CD4-positive, alpha-beta T cell treated with Interleukin-1 beta for 1 hour (primary cell): ENCODE results near the gene HABP4.
"Not testable (repeated sequence)": the region's sequence is repeated elsewhere in the genome, so short reads cannot be mapped to it uniquely, and the experiment has no call there.

Experiments used
- DNase-seq, 2 donors: peaks; one replicate each; pipeline ENCODE4 v3.0.0-alpha.2; 2020 to 2022

HABP4 gene

GRCh38 chr9:96500696-96501632, 51.0 kb downstream of the HABP4 start:
- no peak for DNase-seq

DNA sequence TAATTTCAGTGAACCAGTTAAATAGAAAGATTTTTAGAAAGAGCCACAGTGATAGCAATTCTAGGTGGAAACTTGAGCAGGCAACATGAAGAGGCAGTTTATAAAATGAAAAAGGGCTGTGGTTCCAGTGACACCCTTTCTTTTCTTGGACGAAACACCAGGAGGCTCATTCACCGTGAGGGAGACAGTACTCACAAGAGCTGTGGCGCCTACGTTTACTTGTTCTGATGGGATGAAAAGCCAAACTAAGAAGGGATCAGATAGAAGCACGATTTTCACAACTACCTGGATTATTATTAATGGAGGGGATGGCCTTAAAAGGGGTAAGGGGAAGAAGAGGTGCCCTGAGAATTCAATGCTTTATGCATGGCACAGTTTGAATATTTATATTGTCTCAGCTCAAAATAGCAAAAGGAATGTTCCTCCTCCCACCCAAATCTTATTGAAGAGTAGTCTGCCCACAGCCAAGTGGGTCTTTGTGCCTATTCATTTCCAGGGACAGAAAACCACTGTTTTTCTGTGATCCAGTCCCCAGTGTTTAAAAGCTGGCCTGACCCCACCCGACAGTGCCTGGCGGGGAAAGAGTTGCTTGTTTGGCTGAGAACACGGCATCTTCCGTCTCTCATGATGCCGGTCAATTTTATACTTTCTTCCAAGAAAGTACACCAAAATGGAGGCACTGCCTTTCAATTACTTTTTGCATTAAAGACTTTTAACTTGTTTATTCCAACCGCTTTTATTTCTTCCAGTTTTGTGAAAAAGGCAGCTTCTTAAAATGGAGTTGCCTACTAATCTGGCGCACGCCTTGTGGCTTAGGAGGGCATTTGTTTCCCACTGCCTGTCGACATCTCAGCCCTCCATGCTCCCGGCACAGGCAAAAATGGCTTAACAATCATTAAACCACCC, 51.9 kb downstream of the HABP4 start:
- no peak for DNase-seq

DNA sequence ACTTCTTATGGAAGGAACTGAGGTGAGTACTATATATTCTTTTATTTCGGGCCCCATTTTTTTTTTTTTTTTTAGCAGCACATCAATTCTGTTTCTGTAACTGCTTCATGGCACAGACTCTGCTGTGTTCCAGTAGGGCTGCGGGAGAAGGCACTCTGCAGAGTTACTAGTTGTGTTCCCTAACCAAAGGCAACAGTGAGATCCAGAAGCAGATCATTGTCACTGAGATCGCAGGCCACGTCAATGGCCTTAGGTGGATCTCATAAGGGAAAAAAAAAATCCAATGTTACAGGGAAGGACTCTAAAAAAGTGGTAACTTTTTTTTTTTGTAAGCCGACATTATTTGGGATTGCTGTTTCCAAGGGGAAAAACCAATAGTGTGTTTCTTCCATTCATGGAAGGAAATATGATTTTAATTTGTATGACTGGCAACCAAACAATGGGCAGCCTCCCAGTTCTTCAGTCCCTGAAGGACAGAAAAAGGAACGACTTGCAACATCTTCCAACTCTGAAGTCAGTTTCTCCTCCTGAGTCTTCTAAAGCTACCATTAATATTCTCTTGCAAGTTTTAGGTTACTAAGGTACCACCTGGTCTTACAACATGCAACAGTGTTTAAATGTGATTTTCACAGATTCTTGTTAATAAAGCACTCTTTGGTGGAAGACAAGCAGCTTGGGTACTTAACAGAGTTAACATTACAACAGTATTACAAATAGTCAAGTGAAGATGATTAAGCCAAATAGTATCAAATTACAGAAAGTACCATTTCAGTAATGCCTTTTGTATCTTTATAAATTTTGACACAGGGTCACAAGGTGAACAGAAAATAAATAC, 52.8 kb downstream of the HABP4 start:
- no peak for DNase-seq

DNA sequence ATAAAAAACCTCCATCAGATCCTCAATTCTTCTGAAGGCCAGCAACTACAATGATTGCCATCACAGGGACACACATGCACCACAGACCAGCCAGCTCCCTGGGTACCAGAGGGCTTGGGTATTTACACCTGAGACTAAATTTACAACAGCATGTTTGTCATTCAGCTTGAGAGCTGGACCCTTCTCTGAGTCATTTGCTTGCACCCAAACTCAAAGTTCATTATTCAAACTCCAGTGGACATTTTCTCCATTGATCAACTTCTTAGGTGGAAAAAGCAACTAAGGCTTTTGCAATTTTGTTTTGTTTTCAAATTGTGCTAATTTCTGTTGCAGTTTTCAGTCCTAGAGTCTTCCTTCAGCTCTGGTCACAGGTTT, 53.4 kb downstream of the HABP4 start:
- not testable (repeated sequence) for DNase-seq

DNA sequence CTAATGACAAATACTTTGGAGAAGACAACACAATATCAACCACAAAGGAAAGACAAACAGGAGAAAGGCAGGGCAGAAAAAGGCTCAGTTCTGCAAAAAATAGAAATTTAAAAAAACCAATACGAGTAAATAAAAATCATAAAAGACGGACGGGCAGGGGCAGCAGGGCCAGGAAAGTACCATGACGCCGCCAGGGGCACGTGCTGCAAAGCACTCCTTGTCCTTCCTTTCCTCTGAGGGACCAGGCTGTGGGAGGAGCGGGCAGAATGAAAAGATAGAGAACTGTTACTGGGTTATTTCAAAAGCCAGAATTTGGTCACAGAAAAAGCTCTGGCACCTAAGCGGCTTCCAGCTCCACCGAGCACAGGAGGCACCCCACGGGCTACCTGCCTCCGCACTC, 53.9 kb downstream of the HABP4 start:
- DNase-seq, result no peak

DNA sequence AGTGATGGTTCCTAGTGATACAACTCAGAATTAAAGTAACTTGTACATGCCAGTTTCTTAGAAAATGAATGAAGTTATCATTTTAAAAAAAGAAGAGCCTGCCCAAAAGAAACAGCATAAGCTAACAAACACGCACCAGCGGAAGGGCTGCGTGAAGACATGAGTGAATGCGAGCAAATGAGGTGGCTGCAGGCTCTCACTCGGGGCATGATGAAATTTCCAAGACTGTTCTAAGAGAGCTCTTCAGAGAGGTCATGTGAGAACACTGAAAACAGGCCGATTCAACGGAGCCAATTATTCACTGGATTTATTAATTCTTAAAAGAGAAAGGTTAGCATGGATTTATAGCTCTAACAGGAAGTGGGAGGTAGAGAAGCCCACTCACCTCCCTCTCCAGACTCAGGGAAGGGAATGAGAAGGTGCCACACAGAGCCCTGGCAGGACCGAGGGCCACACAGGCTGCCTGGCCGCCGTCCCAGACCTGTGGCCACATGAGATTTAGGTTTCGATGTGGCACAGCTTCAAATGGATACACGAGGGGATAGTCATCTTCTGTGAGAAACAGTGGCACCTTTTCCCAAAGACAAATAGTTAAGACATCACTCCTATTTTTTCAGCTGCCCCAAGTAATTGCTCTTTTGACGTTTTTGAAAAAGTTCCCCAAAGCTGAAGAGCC, 55.5 kb downstream of the HABP4 start:
- DNase-seq, result no peak

DNA sequence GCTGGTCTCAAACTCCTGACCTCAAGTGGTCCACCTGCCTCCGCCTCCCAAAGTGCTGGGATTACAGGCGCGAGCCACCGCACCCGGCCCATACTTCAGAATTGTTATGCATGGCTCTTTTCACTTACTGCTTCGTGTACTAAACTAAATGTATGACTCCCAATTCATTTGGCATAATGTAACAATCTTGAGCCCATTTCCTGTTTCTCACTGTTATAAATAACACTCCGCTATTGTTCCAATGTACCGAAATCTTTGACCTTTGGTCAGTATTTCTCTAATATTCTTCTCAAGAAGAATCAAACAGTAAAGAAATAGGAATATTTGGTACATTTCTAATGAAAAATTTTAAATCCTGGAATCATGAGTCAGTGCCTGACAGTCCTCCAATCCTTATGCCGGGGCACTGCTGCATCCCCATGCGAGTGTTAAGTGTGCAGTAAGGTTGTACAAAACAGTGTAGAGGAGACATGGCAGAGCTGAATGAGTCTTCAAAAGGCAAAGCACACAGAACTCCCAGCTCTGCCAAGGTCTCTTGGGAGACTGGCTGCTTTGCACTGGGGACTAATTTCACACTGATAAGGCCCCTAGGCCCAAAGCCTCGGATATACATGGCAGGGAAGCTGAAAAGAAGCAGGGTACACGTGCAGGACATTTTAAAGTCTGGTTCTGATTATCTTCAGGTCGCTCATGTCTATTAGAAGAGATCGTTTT, 58.4 kb downstream of the HABP4 start:
- no peak for DNase-seq

DNA sequence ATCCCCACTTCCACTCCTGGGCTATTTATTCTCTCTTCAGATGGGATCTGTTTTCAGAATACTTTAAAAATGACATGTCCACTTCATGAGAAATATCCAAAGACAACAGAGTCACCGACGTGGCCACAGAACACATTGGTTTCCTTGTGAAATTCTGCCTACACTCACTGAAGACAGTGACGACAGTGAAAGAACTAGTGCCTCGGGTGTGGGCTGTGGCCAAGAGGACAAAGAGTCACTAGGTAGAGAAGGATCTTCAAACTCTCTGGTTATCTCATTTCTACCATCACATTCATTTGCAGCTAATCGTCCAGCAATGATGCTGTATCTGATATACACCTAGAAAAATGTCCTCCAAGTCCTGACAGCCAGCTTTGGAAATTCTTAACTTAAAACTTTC, 59.1 kb downstream of the HABP4 start:
- no peak for DNase-seq

DNA sequence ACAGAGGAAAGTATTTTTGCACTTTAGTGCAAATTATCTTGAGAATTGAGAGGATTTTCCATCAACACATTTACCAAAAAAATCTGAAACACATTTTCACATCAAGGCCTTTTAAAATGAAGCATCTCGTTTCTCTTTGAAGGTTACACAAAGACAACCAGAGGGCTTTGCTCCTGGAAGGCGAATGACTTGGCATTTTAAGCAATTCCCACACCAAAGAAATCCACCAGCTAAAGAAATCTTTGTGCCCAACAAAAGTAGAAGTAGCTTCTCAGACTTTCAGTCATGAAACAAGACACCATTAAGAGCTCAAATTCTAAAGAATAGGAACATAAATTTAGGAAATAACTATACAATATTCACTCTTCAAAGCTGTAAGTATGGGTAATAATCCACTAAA, 59.9 kb downstream of the HABP4 start:
- DNase-seq, result no peak

GRCh38 chr9:96510258-96510657, 60.3 kb downstream of the HABP4 start:
- DNase-seq, result no peak

DNA sequence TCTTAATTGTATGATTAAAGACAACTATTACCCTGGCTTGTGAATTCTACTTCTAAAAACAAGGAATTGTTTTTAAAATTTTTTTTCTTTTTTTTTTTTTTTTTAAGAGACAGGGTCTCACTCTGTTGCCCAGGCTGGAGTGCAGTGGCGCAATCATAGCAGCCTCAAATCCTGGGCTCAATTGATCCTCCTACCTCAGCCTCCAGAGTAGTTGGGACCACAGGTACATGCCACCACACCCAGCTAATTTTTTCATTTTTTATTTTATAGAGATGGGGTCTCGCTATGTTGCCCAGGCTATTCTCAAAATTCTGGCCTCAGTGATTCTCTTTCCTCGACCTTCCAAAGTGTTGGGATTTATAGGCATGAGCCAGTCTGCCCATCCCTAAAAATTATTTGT, 62.3 kb downstream of the HABP4 start:
- DNase-seq, result no peak

- DNase-seq, result no peak
These were observed 63.7 kb downstream of the HABP4 start for GRCh38 chr9:96513622-96514021.

DNA sequence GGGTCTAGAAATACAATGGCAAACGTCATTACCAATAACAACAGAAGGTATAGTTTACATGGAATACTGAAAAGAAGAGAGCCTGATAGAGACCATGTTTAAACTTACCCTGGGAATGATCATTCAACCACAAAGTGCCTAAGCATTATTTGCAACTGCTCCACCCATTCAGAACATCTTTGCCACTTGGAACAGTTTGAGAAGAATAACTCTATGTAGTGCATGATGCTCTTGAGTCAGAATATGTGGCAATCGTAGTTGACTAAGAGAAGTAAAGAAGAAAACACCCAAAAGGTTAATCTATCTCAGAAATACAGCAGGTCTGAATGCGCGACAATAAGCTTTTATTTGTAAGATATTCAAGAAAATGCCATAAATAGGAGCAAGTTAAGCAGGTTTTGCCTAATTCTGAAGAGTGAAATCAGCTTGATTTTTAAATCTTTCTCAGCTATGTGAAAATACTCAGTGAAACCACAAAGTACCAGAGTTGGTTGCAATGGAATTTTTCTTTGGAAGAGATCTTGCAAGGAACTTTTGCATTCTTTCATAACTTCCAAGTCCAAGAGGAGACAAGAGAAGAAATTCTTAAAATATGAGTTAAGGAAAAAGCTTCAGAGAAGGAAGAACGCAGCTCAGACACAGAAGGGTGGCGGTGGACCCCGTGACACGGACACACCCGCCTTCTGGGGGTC, 64.3 kb downstream of the HABP4 start:
- DNase-seq, result no peak

DNA sequence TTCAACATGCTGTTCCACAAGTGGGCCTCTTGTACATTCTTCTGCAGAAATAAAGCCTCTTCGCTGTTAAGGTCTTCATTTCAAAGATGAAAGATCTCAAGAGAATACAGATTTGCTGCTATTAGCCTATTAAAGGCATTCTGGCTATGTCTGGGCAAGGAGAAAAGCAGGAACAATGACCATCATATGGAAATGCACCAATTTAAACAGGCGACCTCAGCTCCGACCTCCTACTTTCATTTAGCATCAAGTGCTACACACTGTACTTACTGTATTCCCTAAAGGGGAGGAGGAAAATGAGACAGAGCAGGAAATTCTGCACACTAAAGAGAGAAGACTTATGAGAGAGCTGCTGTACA, 64.8 kb downstream of the HABP4 start:
- no peak for DNase-seq

- no peak for DNase-seq
These were observed 65.9 kb downstream of the HABP4 start for GRCh38 chr9:96515621-96516470.

DNA sequence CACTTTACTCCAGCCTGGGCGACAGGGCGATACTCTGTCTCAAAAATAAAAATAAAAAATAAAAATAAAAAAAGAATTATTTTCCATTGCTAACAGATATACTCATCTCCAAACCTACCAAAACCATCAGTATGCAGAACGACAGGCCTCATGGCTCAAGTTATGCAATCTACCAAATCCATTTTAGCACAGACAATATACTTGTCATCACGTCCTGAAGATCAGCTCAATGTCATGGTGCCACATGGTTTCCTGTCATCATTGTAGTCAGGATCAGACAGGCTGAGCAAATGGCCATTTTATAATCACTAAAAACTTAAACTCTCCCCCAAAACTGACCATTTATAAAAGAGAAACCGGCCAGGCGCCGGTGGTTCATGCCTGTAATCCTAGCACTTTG, 69.1 kb downstream of the HABP4 start:
- DNase-seq, result no peak

- DNase-seq, result no peak
These were observed 69.8 kb downstream of the HABP4 start for GRCh38 chr9:96519787-96520186.

GRCh38 chr9:96522366-96522765, 72.4 kb downstream of the HABP4 start:
- no peak for DNase-seq

DNA sequence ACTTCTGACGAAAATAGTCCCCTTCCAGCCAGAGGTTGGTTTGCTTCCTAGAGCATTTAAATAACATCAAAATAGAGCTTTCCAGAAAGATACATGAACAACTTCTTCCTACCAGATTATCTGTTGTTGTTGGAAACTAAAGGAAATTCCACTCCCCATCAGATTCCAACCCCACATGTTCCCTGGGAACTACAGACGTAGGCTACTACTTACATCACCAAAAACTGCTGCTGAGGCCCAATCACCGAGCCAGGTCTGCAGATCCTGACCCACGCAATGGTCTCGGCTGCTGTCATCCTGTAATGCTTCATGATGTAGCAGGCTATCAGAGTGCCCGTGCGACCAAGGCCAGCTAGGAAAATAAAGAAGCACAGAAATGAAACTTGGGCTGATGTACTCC, 73.4 kb downstream of the HABP4 start:
- DNase-seq, result no peak

DNA sequence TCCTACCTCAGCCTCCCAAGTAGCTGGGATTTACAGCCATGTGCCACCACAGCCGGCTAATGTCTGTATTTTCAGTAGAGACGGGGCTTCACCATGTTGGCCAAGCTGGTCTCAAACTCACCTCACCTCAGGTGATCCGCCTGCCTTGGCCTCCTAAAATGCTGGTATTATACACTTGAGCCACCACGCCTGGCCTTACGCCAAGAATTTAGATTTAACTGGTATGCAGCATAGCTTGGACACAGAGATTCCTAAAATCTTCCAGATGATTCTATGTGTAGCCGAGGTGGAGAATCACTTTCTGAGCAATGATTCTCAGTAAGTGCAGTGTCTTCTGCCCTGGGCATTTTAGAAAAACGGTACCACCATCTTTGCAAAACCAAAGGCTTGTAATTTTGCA, 74.1 kb downstream of the HABP4 start:
- no peak for DNase-seq
